GM12801 (cell line): Measurements from ENCODE around the gene SKIC3.

Experiments
- TF ChIP-seq, protein P1 (sequence below): IDR thresholded peaks from one replicate; pipeline ENCODE4 v1.5.1; 2011; ENCODE audit warnings: control low read depth; ENCODE audit not compliant: insufficient read length; ENCODE audit errors: extremely low read depth

Gene SKIC3

DNA sequence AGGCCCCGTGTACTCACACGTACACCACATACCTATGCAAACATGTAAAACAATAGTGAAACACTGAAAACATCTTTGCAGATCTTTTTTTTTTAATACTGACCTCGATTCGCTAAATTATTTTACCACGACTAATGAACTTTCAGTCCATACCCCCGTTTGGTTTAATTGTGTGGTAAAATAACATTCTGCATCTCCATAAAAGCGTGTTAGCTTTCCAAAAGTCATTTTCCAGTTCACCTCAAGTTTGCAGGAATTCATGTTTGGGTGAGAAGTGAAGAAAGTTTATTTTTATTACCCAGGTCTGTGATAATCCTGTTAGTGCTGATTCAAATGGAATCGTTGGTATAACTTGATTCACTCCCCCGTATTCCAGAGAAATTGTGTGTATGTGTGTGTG is 776 bp upstream of the SKIC3 start:
- TF ChIP-seq, protein P1, sequence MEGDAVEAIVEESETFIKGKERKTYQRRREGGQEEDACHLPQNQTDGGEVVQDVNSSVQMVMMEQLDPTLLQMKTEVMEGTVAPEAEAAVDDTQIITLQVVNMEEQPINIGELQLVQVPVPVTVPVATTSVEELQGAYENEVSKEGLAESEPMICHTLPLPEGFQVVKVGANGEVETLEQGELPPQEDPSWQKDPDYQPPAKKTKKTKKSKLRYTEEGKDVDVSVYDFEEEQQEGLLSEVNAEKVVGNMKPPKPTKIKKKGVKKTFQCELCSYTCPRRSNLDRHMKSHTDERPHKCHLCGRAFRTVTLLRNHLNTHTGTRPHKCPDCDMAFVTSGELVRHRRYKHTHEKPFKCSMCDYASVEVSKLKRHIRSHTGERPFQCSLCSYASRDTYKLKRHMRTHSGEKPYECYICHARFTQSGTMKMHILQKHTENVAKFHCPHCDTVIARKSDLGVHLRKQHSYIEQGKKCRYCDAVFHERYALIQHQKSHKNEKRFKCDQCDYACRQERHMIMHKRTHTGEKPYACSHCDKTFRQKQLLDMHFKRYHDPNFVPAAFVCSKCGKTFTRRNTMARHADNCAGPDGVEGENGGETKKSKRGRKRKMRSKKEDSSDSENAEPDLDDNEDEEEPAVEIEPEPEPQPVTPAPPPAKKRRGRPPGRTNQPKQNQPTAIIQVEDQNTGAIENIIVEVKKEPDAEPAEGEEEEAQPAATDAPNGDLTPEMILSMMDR = no peak

DNA sequence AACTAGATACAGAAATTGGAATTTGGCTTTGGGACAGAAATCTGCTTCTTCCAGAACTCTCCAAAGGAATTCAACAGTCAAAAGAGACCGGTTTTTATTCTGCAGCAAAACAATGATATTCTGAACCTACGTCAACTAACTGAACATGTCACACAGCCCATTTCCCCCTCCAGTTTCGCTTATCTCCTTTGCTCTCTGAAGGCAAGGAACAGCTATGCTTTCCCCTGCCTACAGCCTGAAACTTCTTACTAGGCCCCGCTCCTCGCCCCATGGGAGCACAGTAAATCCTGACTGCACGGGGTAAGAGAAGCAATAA is 488 bp downstream of the SKIC3 start:
- TF ChIP-seq, protein P1 = no peak

DNA sequence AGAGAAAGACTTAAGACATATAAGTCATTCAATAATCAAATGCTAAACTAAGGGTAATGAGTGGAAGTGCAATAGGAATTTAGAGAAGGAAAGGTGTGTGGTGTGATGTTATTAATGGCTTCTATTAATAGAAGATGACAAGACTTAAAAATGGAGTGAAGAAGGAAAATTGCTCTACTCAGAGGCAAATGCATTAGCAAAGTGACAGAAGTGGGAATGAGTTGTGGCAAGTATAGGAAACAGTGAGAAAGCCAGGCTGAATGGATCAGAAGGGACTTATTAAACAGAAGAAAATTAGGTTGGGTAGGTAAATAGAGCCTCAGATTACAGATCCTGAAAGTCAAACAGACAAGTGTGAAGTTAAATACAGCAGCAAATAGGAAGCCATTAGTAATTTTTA is 5.7 kb downstream of the SKIC3 start:
- TF ChIP-seq, protein P1 = no peak

DNA sequence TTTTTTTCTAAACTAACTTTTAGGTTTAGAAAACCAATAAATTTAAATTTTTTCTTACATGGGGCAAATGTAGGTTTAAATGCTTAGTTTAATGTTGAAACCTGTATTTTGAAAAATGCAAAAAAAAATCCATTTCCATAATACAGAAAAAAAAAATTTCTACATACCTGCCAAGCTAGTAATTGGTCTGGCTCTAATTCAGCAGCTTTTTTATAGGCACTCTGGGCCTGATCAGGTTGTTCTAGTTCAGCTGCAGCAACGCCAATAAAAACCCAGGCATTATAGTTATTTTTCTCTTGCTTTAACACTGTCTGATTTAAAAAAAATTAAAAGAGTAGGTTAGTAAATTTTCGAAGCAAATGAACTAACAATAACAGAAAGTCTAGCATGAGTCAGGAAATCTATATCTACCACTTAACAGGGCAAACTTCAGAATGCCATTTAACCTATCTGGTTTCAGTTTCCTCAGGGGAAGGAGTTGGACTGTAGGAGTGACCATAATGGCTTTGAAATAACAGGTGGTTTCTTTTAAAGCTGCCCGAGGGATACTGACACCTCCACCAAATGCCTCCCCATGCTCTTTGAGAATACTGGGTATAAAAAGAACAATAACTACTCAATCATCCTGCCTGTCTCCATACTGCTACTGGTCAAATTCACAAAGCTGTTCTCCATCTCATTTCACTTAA is 11.6 kb downstream of the SKIC3 start:
- TF ChIP-seq, protein P1 = no peak

DNA sequence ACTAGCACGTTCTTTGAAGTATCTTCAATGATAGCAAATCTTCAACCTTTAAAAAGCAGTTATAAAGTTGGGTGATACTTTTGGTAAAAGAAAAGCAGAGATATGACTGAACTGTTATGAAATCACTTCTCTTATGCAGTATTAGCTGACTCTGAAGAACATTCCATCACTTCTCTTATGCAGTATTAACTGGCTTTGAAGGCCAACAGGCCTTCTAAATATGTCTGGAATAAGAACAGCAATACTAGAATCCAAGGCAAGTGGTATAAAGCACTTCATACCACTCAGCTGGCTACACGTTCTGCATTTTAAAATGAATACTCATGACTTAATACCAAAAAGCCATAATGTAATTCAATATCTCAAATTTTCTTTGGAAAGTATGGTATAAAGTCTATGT is 17.3 kb downstream of the SKIC3 start:
- TF ChIP-seq, protein P1 = no peak

DNA sequence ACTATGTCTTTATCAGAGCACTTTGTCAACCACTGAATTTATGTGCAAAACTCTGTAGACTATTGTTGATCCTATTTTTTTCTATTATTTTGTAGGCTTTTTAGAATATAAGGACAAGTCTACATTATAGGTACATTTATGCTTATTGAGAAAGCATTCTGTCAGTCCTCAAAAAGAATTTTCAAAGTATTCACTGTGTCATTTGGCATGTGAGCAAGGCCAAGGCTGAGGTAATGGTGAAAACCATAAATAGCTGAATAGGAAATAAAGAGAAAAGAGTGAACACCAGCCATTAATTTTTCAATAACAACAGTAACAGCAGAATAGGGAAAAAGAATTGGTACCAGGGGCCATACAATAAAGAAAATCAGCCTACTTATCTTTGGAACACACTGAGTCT is 21.0 kb downstream of the SKIC3 start:
- TF ChIP-seq, protein P1 = no peak

DNA sequence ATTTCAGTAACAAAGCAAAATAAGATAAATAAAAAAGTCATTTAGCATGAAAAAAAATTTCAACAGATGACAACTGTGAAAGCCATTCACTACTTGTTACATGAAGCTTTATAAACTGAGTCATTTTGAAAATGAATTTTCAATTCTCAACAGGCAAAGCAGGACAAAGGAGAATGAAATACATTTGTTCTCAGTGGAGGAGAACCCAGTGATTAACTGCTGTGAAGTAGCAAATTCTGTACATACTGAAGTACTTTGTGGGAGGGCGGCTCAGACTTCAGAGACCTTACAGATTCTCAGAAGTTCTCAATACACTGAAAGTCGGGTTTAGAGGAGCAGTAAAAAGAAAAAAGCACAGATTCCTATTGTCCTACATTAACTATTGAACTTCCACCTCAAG is 21.7 kb downstream of the SKIC3 start:
- TF ChIP-seq, protein P1 = no peak

DNA sequence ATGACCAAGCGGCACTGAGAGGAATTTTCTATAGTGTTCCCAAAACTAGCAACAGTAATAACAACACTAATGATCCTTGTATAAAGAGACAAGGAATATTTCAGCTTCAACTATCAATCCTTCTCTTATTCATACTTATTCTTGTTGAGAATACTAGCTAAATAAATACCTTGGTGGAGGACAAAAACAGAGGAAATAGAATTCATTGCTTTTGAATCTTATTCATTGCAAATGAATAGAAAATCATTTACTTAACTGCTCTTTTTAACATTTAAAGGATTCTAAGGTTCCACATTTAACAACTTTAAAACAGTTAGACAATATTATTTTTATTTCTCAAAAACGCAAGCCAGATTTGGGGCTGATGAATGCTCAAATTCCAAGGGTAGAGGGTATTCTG is 22.4 kb downstream of the SKIC3 start:
- TF ChIP-seq, protein P1 = no peak
